RWPE2 (cell line): Measurements from ENCODE around the gene TESK2.

Experiments
- ATAC-seq: fragments of 200-7000 bp; cut with Tn5 transposase; 3 replicates; pipeline ENCODE4 v1.9.1; 2021; ENCODE audit warnings: low read depth
- DNase-seq: peaks from one replicate; pipeline ENCODE4 v3.0.0-alpha.2; 2020; ENCODE audit warnings: low spot score
- H3K27ac ChIP-seq: fragments of 450-650 bp; 2 replicates; pipeline ENCODE4 v1.5.1; 2017; ENCODE audit warnings: mild to moderate bottlenecking; ENCODE audit not compliant: poor library complexity, severe bottlenecking
- H3K27me3 ChIP-seq: fragments of 250-450 bp; sonication (Bioruptor Pico); 2 replicates; pipeline ENCODE4 v1.5.1; 2021; ENCODE audit warnings: mild to moderate bottlenecking, moderate library complexity; ENCODE audit not compliant: insufficient read depth, poor library complexity, severe bottlenecking
- H3K36me3 ChIP-seq: fragments of 250-450 bp; sonication (Bioruptor Pico); 2 replicates; pipeline ENCODE4 v1.5.1; 2020; ENCODE audit warnings: low read depth, mild to moderate bottlenecking, moderate library complexity
- H3K4me1 ChIP-seq: fragments of 250-450 bp; sonication (Bioruptor Pico); 2 replicates; pipeline ENCODE4 v1.5.1; 2021; ENCODE audit warnings: mild to moderate bottlenecking, moderate library complexity; ENCODE audit not compliant: insufficient read depth, poor library complexity, severe bottlenecking
- H3K4me3 ChIP-seq: fragments of 250-450 bp; sonication (Bioruptor Pico); 2 replicates; pipeline ENCODE4 v1.5.1; 2021; ENCODE audit warnings: mild to moderate bottlenecking, moderate library complexity; ENCODE audit not compliant: severe bottlenecking
- H3K9me3 ChIP-seq: fragments of 250-450 bp; sonication (Bioruptor Pico); 2 replicates; pipeline ENCODE4 v1.5.1; 2021; ENCODE audit warnings: mild to moderate bottlenecking, moderate library complexity; ENCODE audit not compliant: severe bottlenecking
- CTCF ChIP-seq: fragments of 450-650 bp; IDR thresholded peaks from one replicate; pipeline ENCODE4 v1.5.1; 2017; ENCODE audit warnings: mild to moderate bottlenecking, moderate library complexity; ENCODE audit not compliant: poor library complexity, severe bottlenecking

TESK2 gene

GRCh38 chr1:45303520-45304310 is 187.2 kb downstream of the TESK2 start:
- peak; percentile 81 for TF ChIP-seq CTCF
- Histone ChIP-seq H3K4me1 (peaks cover 8% of the 10 kb centered on the region), H3K4me3 (peak overlapping the region; percentile 60), H3K27me3 (no peaks in the 10 kb centered on the region), H3K9me3 (no peaks in the 10 kb centered on the region), H3K36me3 (no peaks in the 10 kb centered on the region), H3K27ac (peak overlapping the region; percentile 41)
- ATAC-seq (peak; percentile 93), DNase-seq (peak; percentile 96)

DNA sequence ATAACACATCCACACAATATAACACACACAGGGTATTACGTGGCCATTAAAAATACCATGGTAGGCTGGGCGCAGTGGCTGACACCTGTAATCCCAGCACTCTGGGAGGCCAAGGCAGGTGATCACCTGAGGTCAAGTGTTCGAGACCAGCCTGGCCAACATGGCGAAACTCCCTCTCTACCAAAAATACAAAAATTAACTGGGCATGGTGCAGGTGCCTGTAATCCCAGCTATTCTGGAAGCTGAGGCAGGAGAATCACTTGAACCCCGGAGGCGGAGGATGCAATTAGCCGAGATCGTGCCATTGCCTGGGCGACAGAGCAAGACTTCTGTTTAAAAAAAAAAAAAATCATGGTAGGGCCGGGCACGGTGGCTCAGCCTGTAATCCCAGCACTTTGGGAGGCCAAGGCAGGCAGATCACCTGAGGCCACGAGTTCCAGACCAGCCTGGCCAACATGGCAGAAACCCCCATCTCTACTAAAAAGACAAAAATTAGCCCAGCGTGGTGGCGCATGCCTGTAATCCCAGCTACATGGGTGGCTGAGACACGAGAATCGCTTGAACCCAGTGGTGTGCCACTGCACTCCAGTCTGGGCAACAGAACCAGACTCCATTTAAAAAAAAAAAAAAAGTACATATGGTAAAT is 188.3 kb downstream of the TESK2 start:
- Histone ChIP-seq H3K9me3 (no peaks in the 10 kb centered on the region), H3K4me3 (peak overlapping the region; percentile 60), H3K27me3 (no peaks in the 10 kb centered on the region), H3K4me1 (peaks cover 8% of the 10 kb centered on the region), H3K36me3 (no peaks in the 10 kb centered on the region), H3K27ac (peak overlapping the region; percentile 41)
- TF ChIP-seq CTCF = no peak
- ATAC-seq (no peak), DNase-seq (no peak)

GRCh38 chr1:45300669-45300997 is 190.3 kb downstream of the TESK2 start:
- H3K4me3 ChIP-seq = no peak overlapping the region
- ATAC-seq = no peak
- peaks cover 8% of the 10 kb centered on the region for H3K4me1 ChIP-seq
- no peak overlapping the region for H3K27ac ChIP-seq
- H3K27me3 ChIP-seq = no peaks in the 10 kb centered on the region
- DNase-seq = no peak
- no peaks in the 10 kb centered on the region for H3K36me3 ChIP-seq
- H3K9me3 ChIP-seq = no peaks in the 10 kb centered on the region
- no peak for TF ChIP-seq CTCF

DNA sequence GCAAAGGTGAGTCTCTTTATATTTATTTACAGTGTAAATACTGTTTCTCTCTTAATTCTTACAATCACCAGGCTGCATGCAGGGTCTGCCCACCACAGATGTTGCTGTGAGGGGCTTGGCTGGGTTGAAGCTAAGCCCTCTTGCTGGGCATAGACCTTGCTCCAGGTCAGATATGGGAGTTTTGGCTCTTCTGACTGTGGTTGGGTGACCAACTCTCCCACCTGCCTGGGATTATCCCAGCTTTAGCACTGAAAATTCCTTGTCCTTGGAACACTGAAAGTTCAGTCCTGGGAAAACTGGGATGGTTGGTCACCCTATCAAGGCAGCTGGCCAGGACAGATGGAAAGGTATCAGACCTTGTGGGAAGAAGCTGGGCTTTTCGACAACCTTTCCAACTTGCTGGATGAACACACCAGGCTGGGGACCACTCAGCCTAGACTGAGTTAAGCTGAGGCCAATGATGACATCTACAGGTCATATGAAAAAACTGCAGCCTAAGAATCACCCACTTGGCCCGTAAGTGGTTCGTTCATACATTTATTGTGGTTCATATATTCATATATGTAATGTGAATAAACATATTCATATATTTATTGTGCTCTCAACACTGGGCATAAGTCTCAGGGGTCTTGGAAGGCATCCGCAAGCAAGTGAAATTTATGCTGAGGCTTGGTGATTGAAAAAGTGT is 190.8 kb downstream of the TESK2 start:
- ATAC-seq (peak; percentile 30), DNase-seq (no peak)
- TF ChIP-seq CTCF = peak; percentile 88
- H3K4me3 ChIP-seq = no peak overlapping the region
- no peaks in the 10 kb centered on the region for H3K36me3 ChIP-seq
- H3K27me3 ChIP-seq = no peaks in the 10 kb centered on the region
- H3K27ac ChIP-seq = no peak overlapping the region
- H3K4me1 ChIP-seq = peaks cover 8% of the 10 kb centered on the region
- no peaks in the 10 kb centered on the region for H3K9me3 ChIP-seq
